CD4-positive, alpha-beta T cell (primary cell): ENCODE data around the gene FXR2. TPM values are rescaled to one million over a fixed set of nuclear protein-coding genes. Genes with fewer than 3 reads are reported as not detected.

Experiments used
- ATAC-seq: fragments of 200-7000 bp; cut with Tn5 transposase; one replicate; pipeline ENCODE4 v1.10.0; 2022; ENCODE audit warnings: mild to moderate bottlenecking; ENCODE audit not compliant: poor library complexity
- CTCF ChIA-PET: fragments of 350-600 bp; sonication (Branson Sonifier 250); formaldehyde crosslinking; loops from one replicate; lab custom pipeline; 2021; ENCODE audit warnings: antibody characterized with exemption, inconsistent platforms; lab: Charles Lee
- POLR2A ChIA-PET: fragments of 350-600 bp; sonication (Branson Sonifier 250); formaldehyde crosslinking; loops from one replicate; lab custom pipeline; 2021; ENCODE audit warnings: antibody characterized with exemption, inconsistent platforms; lab: Charles Lee
- DNase-seq, 14 experiments: peaks; one replicate each; pipeline ENCODE4 v3.0.0-alpha.2; 2013 to 2020; ENCODE audit warnings: mixed read lengths in 2 of 14
- H3K27ac ChIP-seq, 2 donors: one replicate each; pipeline versions ENCODE4 v1.5.1 to v1.7.0; 2013; ENCODE audit warnings: low read length in 2 of 2, low read depth in 1 of 2, mild to moderate bottlenecking in 1 of 2
- H3K27me3 ChIP-seq, 2 experiments: 1 replicate in 1 of 2; 2 replicates in 1 of 2; pipeline versions ENCODE4 v1.6.1 to v1.7.0; 2013; ENCODE audit warnings: low read length in 2 of 2, control low read depth in 1 of 2, mild to moderate bottlenecking in 1 of 2, moderate library complexity in 1 of 2; ENCODE audit not compliant: insufficient read depth in 2 of 2, control insufficient read depth in 1 of 2
- H3K36me3 ChIP-seq: one replicate; pipeline ENCODE4 v1.6.1; 2013; ENCODE audit warnings: low read length, control low read depth; ENCODE audit not compliant: insufficient read depth
- H3K4me1 ChIP-seq: one replicate; pipeline ENCODE4 v1.6.1; 2013; ENCODE audit warnings: low read length, control low read depth; ENCODE audit not compliant: insufficient read depth
- H3K4me3 ChIP-seq: one replicate; pipeline ENCODE4 v1.5.1; 2013; ENCODE audit warnings: mild to moderate bottlenecking, low read length, moderate library complexity
- H3K9me3 ChIP-seq, 2 experiments: 1 replicate in 1 of 2; 2 replicates in 1 of 2; pipeline versions ENCODE4 v1.6.1 to v1.7.0; 2013; ENCODE audit warnings: low read length in 2 of 2, mild to moderate bottlenecking in 2 of 2, control low read depth in 1 of 2, moderate library complexity in 1 of 2; ENCODE audit not compliant: control insufficient read depth in 1 of 2, insufficient read depth in 1 of 2
- H3K27ac Mint-ChIP-seq: one replicate; pipeline ENCODE4 v1.8.0; 2020; ENCODE audit warnings: mixed read lengths
- H3K27me3 Mint-ChIP-seq: one replicate; pipeline ENCODE4 v1.8.0; 2021; ENCODE audit warnings: mixed read lengths
- H3K36me3 Mint-ChIP-seq: one replicate; pipeline ENCODE4 v1.8.0; 2021; ENCODE audit warnings: low read depth, mixed read lengths
- H3K4me1 Mint-ChIP-seq: one replicate; pipeline ENCODE4 v1.8.0; 2021; ENCODE audit warnings: low read depth, mixed read lengths
- H3K4me3 Mint-ChIP-seq: one replicate; pipeline ENCODE4 v1.8.0; 2020; ENCODE audit warnings: mild to moderate bottlenecking, mixed read lengths
- H3K9me3 Mint-ChIP-seq: one replicate; pipeline ENCODE4 v1.8.0; 2020; ENCODE audit warnings: mixed read lengths
- CTCF ChIP-seq: fragments of 200-600 bp; IDR thresholded peaks from one replicate; pipeline ENCODE4 v1.8.0; 2022; ENCODE audit warnings: antibody characterized with exemption, mild to moderate bottlenecking
- intact Hi-C, 2 experiments: fragments of 100-400 bp; cut with DNase I in 1 of 2; cut with micrococcal nuclease in 1 of 2; formaldehyde crosslinking; loops; one replicate each; pipeline versions ENCODE4 v1.15.1 to v1.9.0; 2023 to 2025; cut with DNase I, micrococcal nuclease
- total RNA-seq, 174 experiments: library from RNA in 2 of 174; stranded (reverse) in 2 of 174; gene quantifications; one replicate each; pipeline ENCODE4 v1.2.3 and lab custom pipeline; 2021 to 2026

FXR2 gene
- total RNA-seq, 2 experiments from 2014 or later = 20.6 to 22.5 TPM

GRCh38 chr17:7551396-7551795 lies 63.3 kb downstream of the FXR2 start:
- H3K27me3 ChIP-seq = no peaks in the 10 kb centered on the region
- no peaks in the 10 kb centered on the region for H3K9me3 ChIP-seq
- ChIA-PET POLR2A (interaction anchor here (0.7 to 2.0 kb wide), 2 partner anchors 10 to 136 kb away, joined by 3 to 6 read pairs; partner anchors contain the start of genes SENP3, TP53 and WRAP53), CTCF (interaction anchor here (2.8 kb wide), 1 partner anchor 10 kb away, joined by 15 read pairs; the partner anchor contains the start of gene SENP3)
- peak overlapping the region; percentile 77 for H3K27ac Mint-ChIP-seq
- H3K36me3 Mint-ChIP-seq = peaks cover 13% of the 10 kb centered on the region
- H3K4me3 Mint-ChIP-seq = peak overlapping the region; percentile 64
- H3K4me3 ChIP-seq = no peak overlapping the region
- H3K27me3 Mint-ChIP-seq = no peaks in the 10 kb centered on the region
- intact Hi-C loops = no loop called here
- H3K4me1 ChIP-seq = peaks cover 79% of the 10 kb centered on the region
- peak overlapping the region in 1 of 2 donors; percentile 15 for H3K27ac ChIP-seq
- H3K4me1 Mint-ChIP-seq = peaks cover 67% of the 10 kb centered on the region
- peaks cover 12% of the 10 kb centered on the region for H3K36me3 ChIP-seq
- H3K9me3 Mint-ChIP-seq = no peaks in the 10 kb centered on the region
- no peak for TF ChIP-seq CTCF
- ATAC-seq (no peak), DNase-seq (no peak)

DNA sequence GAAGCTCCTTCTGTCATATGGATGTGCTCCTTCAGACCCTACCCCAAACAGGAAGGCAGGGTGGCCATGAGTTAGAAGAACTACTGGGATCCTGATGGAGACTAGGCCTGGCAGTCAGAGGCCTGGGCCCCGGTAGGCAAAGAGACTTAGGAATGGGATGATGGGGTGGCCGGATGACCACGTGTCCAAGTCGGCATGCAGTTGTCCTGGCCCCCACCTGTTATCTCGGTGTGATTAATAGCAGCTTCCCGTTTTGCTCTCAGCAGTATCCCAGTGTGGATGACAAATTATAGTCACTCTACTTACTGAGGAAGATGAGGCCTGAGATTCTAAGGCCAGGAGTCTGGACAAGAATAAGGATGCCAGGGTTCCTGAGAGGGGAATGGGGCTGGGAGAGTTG lies 64.4 kb downstream of the FXR2 start:
- H3K27ac ChIP-seq = peak overlapping the region; percentile 36 to 47
- H3K27ac Mint-ChIP-seq = peak overlapping the region; percentile 77
- POLR2A ChIA-PET = interaction anchor here (1.0 to 3.3 kb wide), 5 partner anchors 11 to 137 kb away, joined by 3 to 19 read pairs (median 8); partner anchors contain the start of genes MPDU1, SENP3, TP53 and WRAP53
- peaks cover 76% of the 10 kb centered on the region for H3K4me1 ChIP-seq
- ATAC-seq (no peak), DNase-seq (no peak)
- no peak for TF ChIP-seq CTCF
- no peaks in the 10 kb centered on the region for H3K27me3 Mint-ChIP-seq
- peaks cover 10% of the 10 kb centered on the region for H3K36me3 ChIP-seq
- peaks cover 10% of the 10 kb centered on the region for H3K36me3 Mint-ChIP-seq
- no peaks in the 10 kb centered on the region for H3K9me3 ChIP-seq
- H3K4me3 Mint-ChIP-seq = peak overlapping the region; percentile 91
- H3K4me1 Mint-ChIP-seq = peaks cover 59% of the 10 kb centered on the region
- intact Hi-C loops = no loop called here
- no peaks in the 10 kb centered on the region for H3K27me3 ChIP-seq
- CTCF ChIA-PET = interaction anchor here (1.2 to 2.6 kb wide), 2 partner anchors 39 to 114 kb away, joined by 4 to 11 read pairs; no protein-coding TSS in a partner anchor
- no peaks in the 10 kb centered on the region for H3K9me3 Mint-ChIP-seq
- no peak overlapping the region for H3K4me3 ChIP-seq

DNA sequence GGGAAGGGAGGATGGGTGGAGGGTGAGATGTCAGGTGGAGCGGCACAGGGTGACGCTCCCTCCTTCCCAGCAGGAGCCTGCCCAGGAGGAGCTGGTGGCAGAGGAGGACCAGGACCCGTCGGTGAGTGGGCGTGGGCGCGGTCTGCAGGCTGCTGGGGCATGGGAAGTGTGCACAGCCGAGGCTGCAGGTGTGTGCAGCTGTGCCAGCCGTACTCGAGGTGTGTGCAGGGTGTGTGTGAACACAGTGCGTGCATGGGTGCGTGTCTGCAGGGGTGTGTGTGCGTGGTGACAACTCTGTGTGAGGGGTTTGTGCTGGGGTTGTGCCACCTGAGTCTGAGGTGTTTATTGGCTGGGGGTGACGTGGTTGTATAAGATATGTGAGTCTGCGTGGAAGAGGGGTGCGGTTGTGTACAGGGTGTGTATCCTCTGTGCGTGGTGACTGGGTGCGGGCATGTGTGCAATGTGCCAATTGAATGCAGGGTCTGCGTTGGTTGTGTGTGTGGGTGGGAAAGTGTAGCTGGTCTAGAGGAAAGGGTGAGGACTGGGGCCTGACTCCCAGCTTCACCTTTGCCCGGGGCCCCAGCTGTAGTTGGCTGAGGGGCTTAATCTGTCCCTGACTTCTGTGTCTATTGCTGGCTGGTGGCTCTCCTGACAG lies 65.2 kb downstream of the FXR2 start:
- intact Hi-C loops = loop anchor here in 1 of 2 experiments (2.0 kb wide), 1 partner anchor 15 kb away; no protein-coding TSS in a partner anchor
- peak overlapping the region; percentile 91 for H3K4me3 Mint-ChIP-seq
- Histone ChIP-seq H3K4me1 (peaks cover 67% of the 10 kb centered on the region), H3K27ac (peak overlapping the region; percentile 36 to 47), H3K36me3 (peaks cover 10% of the 10 kb centered on the region), H3K27me3 (no peaks in the 10 kb centered on the region), H3K4me3 (peak overlapping the region; percentile 87), H3K9me3 (no peaks in the 10 kb centered on the region)
- no peaks in the 10 kb centered on the region for H3K9me3 Mint-ChIP-seq
- ATAC-seq = peak; percentile 64
- no peaks in the 10 kb centered on the region for H3K27me3 Mint-ChIP-seq
- no peak for TF ChIP-seq CTCF
- H3K36me3 Mint-ChIP-seq = peaks cover 10% of the 10 kb centered on the region
- peak in 13 of 14 experiments; percentile 21 to 76 (median 45) for DNase-seq
- ChIA-PET CTCF (interaction anchor here (1.2 to 4.4 kb wide), 3 partner anchors 11 to 113 kb away, joined by 4 to 32 read pairs (median 11); no protein-coding TSS in a partner anchor), POLR2A (interaction anchor here (1.0 to 3.3 kb wide), 8 partner anchors 8 to 137 kb away, joined by 3 to 19 read pairs (median 6); partner anchors contain the start of genes FXR2, MPDU1, POLR2A and SENP3)
- peaks cover 54% of the 10 kb centered on the region for H3K4me1 Mint-ChIP-seq
- H3K27ac Mint-ChIP-seq = peak overlapping the region; percentile 77
